ENCODE results near the gene B4GAT1.

B4GAT1 gene

DNA sequence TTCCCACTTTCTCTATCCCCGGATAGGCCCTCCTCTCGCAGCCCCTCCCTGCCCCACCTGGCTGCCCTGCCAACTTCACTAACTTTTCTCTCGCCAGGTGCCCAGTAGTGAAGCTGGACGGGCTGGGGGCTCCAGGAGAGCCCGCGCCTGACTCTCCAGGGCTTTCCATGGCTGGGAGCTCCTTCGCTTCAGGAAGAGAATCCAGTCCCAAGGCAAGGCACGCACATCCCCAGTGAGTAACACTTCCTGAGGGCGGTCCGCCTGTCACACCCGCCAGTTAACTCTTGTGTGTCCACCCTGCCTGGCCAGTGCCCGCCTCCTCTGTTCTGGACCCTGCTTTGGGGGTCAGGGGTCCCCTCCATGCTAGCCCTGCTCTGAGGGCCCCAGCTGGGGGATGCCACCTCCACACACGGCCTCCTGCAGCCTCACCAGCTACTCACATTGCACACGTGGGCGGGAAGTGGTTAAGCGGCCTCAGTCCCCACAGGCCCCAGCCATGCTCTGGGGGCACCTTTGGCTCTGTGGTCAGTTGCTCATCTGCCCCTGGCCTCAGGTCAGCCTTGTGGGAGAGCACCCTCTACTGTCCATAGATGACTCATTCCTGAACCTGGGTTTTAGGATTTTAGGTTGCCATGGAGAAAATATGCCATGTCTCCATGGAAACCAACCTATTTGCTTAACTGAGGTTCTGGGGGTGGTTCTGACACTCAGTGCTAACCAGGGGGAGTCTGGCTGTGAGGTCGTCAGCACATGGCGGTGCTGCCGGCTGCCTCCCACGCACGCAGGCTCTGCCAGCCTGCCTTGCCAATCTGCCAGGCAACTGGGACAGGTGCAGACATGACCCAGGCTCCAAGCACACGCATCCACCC lies 11.0 kb downstream of the B4GAT1 start, which contains the start of gene RIN1:
Gene RIN1, minus strand, starts transcription at position 201 of the 869 bp plus-strand sequence. Its CDS starts 32 bp downstream, at position 169.
- DNase-seq, result peak; percentile 56 to 77

DNA sequence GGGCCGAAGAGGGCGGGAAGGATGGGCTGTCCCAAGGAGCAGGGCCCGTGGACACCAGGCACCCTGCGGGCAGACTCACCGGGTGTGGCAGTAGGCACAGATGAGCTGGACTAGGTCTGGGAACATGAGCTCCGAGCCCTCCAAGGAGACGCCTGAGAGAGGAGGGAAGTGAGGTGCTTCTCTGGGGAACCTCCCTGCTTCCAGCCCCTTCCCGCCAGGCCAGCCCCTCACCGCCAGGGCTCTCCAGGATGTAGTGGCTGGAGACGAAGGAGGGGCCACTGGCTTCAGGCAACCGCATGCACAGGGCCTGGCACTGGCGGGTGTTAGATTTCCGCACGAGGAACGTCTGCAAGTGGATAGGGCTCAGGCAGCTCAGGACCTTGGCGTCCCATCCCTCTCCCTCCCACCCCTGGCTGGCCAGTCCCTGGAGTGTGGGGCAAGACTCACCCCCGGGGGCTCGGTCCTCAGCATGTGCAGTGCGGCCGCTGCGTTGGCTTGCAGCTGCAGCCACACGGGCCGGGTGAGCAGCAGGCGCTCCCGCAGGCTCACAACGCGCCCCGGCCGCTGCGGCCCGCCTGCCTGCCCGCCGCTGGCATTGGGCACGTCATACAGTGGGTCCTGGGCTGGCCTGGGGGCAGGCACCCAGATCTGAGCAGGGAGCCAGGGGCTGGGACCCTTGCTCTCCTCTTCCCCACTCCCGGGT lies 11.7 kb downstream of the B4GAT1 start:
- no peak for DNase-seq

DNA sequence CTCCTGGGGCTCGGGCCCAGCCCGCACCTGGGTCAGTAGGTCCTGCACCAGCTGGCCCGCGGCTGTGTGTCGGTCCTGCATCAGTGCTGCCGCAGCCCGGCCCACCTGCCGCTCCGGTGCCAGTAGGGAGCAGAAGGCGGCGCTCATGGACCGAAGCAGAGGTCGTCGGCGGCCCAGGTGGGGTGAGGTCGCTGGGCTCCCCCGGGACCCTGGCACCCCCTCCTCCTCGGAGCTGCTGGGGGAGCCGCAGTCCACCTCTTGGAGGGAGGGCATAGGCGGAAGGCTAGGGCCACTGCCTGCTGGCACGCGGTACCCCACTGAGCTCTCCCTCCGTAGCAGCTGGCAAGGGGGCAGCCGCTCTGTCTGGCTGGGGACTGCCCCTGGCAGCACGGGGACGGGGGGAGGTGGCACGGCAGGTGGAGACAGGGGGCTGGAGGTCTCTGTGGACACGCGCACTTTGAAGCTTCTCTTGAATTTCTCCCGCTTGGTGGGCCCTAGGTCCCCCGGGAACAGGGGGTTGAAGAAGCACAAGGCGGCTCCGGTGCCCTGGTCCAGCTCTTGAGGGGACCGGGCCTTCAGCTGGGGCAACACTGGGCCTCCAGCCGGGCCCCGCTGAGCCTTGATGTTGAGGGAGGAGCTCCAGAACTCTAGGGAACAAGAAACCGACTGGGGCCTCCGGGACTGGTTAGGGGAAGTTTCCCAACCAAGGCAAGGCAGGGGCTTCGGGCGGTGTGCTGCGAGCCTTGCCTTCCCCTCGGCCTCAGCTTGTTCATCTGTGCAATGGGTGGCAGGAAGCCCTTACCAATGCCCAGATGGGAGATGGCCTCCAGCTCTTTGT lies 12.6 kb downstream of the B4GAT1 start:
- no peak for DNase-seq

DNA sequence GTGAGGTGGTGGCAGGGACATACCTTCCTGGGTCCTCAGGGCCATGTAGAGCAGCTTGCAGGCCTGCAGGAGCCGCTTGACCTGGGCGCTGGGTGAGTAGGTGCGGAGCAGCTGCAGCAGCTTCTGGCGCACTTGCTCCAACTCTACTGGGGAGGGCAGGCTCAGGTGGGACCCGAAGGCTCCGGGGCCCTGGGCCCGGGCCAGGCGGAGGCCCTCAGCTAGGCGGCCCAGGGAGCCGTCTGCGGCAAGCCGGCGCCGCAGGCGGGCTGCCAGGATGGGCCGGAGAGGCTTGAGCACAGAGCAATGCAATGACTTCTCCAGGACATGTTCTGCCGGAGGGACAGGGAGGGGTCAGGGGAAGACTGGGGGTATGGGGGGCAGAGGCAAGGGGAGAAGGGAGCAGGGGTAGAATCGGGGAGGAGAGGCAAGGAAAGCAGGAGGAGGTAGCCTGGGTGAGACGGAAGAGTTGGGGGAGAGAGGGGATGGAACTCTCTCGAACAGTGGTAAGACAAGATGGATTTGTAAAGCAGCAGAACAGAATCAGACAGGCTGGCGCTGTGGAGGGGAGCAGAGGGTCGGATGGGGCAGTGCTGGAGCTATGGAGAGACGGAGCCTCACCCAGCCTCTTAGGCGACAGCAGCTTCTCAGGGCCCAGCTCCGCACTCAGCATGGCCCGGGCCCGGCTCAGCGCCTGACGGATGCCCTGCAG lies 13.4 kb downstream of the B4GAT1 start:
- no peak for DNase-seq

DNA sequence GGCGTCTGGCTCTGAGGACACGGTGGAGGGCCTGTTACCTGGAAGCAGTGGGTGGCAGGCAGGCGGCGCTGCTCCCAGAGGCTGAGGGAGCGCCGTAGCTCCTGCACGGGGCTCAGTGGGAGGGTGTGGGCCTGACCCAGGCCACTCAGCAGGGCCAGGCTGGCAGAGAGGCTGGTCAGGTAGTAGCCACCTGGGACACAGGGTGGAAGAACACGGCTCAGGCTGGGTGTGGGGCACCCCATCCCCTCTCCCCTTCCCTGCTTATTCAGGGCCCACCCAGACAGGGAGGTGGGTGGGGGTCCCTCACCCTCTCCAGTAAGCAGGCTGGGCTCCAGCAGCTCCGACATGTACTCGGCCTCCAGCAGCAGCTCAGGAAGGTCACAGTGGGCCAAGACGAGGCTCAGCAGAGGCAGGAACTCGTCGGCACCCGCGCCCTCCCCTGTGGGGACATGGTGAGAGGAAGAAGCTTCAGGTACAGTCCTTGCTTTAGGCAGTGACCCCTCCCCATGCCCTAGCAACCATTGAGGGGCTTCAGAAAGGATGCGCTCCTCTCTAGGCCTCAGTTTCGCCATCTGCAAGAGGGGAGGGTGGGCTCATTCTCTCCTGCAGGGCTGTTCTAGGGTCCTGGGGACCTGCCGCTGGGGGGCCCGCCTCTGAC lies 14.1 kb downstream of the B4GAT1 start:
- DNase-seq, result no peak

DNA sequence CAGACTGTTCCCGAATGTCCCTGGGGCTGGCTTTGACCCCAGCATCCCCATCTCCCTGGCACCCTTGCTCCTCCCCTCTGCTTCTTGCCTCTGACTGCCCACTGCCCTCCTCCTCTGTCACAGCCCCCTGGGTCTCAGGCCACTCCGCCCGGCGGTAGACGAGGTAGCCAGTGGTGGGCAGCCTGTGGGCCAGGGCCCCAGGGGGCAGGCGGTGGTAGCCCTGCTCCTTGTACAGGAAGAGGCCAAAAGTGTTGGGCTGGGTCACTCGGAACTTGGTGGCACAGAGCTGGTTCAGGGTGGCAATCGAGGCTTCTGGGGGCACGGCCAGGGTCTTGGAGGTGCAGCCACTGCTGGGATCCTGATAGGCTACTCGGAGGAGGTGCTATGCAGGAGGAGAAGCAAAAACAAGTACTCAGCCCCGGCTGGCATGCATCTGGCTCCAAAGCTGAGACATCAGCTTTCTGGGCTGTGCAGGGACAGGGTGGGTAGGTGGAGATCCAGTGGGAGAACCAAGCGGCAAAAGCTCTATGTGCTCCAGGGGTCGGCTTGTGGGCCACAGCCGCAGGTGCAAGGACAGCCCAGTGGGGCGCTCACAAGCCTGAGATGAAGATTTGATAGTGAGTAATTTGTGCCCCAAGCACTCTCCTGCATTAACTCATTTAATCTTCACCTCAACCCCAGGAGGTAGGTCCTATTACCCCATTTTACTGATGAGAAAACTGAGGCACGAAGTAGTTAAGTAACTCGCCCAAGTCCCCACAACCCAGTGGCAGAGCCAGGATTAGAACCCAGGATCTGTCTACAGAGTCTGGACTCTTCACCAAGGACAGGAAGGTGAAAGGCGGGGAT lies 14.8 kb downstream of the B4GAT1 start:
- no peak for DNase-seq

DNA sequence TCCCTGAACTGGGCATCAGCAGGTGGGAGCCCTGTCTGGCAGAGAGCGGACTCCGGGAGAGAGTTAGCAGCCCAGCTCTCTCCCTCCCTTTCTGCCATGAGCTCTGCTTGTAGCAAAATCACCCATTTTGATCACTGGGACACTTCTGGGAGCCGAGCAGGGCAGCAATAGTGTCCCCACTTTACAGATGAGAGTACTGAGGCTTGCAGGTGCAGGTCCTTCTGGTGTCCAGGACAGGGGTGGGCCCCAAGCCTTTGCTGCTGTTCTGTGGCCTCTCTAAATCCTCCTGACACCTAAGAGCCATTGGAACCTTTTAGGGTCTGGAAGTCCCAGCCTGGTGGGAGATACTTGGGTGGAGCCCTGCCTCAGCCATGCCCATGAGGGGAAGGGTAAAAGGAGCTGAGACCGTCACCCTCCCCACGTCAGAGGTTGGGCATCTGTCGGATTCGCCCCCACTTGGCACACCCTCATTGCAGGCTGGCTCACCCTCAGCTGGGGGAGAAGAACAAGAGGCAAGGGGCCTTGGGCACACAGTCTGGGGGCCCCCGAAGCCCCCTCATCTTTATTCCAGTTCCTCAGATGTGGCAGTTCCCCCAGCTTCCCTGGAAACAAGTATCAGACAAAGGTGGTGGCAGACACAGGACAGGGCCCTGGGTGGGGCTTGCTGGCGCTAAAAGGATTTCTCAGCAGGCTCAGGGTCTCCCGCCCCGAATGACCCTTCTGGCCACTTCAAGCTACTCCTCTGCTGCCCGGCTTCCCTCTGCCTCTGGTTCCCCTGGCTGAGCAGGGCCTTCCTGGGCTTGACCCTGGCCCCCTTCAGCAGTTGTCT lies 15.7 kb downstream of the B4GAT1 start:
- DNase-seq, result no peak

DNA sequence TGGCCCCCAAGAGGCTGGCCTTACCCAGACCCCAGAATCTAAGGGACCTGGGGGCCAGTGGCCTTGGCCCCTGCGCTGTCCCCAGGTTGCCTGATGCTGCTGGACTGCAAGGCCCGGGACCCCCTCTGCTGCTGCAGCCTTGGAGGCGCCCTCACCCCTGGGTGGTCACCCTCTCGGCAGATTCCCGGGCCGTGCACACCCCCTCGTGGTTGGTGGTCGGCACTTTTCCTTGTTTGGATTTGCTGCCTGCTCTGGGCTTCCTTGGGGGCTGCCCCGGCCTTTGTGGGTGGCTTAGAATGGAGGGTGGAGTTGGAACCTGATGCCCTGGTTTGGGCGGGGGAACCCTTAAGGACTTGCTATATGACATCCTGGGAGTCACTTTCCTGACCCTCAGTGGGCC lies 16.5 kb downstream of the B4GAT1 start:
- no peak for DNase-seq

DNA sequence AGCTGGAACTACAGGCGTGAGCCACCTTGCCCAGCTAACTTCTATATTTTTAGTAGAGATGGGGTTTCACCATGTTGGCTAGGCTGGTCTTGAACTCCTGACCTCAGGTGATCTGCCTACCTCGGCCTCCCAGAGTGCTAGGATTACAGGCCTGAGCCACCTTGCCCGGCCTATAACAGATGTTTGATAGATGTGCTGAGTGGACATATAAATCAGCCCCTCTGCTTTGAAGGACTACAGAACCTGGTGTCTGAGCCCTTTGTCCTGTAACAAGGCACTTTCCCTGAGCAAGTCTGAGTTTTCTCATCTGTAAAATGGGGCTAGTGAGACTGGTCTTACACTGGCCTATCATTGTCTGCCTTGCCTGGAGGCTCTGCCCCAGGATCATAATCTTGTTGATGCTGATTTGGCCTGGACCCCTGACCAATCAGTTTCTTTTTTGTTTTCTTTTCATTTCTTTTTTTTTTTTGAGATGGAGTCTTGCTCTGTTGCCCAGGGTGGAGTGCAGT lies 18.2 kb downstream of the B4GAT1 start:
- DNase-seq, result no peak

DNA sequence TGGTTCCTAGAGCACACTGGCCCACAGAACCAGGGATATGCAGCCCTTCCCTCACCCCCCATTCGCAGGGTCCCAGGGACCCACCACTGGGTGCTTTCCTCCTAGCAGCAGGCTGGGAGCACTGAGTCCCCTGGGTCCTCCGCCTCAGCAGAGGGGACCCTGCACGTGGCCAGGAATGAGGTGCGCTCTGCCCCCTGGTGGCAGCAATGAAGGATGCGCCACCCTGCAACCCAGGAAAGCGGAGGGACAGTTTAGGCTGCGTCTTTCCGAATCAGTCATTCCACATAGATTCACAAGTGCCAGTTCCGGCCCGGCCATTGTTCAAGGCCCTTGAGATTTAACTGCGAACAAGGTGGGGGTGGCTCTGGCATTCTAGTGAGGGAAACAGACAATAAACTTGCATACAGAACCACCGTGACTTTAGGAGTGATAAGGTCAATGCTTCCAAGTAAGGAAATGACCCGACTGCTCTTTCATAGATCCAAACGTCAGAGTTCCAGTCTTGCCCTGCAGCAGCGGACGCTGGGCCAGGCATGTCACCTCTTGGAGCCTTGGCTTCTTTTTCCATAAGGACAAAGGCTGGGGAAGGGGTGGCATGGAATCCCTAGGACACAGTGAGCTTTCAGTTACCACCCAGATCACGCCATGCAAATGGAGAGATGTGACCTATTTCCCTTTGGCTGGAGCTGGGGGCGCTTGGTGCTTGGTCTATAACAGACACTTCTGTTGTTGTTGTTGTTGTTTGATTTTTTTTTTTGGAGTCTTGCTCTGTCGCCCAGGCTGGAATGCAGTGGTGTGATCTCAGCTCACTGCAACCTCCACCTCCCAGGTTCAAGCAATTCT lies 18.9 kb downstream of the B4GAT1 start:
- DNase-seq, result peak; percentile 59 to 73

DNA sequence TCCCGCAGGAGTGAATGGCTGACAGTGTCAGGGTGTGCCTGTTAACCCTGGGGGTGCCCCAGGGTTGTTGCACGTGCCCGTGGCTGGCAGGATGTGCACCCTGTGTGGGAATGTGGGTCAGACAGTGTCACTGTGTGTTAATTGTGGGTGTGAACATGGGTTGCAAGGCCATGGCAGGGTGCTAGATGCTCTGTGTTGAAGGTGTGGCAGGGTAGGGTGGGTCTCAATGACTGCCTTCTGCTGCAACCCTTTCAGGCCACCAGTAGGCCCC lies 19.5 kb downstream of the B4GAT1 start:
- no peak for DNase-seq

DNA sequence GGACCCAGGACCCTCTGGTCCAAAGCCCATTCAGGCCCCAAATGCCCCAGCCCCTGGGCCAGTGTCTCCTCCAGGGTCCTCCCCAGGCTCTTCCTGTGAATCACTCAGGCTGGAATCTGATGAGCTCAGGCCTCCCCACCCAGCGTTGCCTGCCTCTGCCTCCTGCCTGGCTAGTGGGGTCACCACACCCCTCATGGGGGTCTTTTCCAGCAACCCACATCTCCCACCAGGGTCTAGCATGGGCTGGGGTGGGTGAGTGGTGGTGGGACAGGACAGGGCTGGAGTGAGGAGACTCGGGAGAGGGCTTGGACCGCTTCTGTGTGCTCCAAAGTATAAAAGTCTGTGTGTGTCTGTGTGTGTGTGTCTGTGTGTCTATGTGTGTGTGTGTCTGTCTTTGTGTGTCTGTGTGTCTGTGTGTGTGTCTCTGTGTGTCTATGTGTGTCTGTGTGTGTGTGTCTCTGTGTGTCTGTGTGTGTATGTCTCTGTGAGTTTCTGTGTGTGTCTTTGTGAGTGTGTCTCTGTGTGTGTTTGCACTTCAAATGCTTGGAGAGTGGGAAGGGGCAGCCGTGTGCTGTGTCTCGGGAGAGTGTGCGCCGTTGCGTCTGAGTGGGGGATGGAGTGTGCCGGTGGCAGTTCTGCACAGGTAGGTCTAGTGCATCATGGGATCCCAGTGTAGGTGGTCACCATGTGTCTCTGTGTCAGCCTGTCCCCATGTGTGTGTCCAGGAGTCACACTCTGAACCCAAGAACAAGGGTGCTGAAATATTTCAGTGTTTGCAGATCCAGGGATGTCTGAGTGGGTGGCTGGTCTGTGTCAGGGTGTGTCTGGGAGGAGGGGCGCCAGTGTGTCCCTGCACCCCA lies 20.0 kb downstream of the B4GAT1 start:
- DNase-seq, result no peak

DNA sequence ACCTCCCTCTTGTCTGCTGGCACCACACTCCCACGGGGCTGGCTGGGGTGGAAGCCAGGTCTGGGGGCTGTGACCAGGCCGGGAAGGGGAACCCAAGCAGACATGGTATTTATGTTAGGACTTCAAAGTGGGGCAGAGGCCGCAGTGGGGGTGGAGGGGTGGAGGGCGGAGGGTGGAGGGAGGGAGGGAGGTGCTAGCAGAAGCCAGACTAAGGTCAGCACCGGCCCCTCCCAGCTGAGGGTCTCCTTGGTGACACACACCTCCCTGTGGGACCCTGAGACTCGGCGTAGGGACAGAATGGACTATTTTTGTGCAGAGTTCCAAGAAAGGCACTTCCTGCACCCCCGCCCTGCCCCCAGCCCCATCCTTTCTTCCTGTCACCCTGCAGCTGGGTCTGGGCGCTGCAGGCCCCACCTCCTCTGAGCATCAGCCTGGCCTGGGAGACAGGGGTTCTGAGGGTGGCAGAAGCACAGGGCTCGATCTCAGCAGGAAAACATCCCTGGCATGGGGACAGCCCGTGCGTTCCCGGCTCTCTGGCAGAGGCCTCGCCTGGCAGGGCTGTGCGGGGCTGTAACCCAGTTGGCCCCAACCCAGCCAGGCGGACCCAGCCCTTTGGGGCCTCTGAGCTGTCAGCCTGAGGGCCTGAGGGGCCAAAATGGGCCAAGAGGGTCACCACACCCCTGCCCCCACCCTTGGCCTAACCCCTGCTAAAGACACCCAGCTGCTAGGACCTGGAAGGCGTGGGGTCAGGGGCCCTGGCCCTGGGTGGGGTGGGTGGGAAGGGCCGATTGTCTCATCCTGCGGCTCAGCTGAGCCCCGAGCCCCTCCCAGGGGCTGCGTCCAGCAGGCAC lies 20.9 kb downstream of the B4GAT1 start:
- DNase-seq, result no peak

DNA sequence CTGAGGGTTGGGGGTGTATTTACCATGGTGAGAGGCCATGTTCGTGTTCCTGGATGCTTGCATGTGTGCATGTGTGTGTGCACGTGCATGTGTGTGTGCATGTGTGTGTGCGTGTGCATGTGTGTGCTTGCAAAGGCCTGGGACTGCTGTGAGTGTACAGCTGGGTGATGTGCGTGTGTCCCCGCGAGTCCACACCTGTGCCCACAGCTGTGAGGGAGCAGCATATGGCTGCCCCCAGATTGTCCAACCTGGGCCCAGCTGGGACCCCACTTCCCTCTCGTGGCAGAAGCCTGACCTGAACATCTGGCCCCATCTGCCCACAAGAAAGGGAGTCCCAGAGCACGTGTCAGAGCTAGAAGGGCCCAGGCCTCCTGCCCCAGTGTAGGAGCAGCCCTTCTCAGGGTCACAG lies 22.2 kb downstream of the B4GAT1 start:
- no peak for DNase-seq

DNA sequence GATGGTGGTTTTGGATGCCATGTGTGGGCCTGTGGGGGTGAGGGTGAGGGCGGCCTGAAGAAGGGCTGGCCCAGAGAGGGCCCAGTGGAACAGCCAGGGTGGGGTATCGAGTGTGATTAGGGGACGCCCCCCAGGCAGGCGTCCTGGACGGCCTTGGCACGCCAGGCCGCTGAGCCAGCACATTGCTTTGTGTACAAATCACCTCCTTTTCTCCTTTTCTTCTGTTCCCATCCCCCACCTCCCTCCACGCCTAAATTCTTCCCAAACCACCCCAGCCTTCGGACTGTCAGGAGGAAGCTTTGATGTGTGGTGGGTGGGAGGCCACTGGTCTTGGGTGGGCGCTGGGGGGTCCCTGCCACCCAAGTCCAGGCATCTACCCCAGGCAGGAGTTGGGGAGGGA lies 22.8 kb downstream of the B4GAT1 start:
- DNase-seq, result no peak

DNA sequence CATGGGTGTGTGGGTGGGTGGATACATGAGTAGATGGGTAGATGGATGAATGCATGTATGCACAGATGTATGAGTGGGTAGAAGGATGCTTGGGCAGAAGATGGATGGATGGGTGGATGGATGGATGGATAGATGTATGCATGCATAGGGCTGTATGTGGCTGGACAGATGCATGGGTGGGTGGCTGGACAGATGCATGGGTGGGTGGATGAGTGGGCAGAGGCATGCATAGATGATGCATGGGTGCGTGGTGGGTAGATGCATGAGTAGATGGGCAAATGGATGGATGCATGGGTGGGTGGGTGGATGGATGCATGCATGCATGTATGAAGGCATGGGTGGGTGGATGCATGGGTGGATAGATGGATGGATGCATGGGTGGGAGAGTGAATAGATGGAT lies 23.7 kb downstream of the B4GAT1 start:
- DNase-seq, result no peak

DNA sequence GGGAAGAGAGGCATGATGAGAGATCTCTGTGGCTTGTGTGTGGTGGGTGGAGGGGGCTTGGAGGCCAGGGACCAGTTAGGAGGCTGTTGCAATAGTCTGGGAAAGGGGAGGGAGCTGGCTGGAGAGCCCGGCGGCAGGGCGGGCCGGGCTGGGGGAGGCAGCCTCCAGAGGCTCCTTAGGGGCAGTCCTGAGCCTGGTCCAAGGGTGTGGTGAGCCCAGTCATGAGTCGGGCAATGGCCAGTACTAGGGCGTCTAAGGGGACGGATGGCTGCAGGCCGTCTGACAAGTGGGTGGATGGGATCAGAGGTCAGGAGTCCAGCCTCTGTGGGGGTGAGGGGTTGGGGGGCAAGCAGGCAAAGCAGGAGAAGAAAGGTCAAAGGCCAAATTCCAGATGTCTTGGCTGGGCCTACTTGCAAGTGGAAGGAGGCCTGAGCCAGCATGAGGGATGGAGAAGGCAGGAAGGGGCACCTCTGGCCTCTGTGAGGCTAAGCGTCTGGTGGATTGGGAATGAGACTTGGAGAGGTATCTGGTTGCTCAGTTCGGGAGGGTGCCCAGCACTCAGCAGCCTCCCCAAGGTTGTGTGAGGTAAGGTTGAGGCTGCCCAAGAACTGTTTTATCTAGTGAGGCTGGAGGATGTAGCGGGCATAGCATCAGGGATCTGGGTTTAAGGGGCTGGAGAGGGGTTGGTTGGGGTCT lies 24.5 kb downstream of the B4GAT1 start:
- no peak for DNase-seq
